Large intestine (tissue), 3 donors: ENCODE measurements around the gene FMNL3. TPM values are rescaled to one million over a fixed set of nuclear protein-coding genes. Genes with fewer than 3 reads are reported as not detected.
"Not testable (repeated sequence)": the region's sequence is repeated elsewhere in the genome, so short reads cannot be mapped to it uniquely, and the experiment has no call there.

Source experiments
- DNase-seq, 2 donors: peaks; one replicate each; pipeline versions ENCODE4 v3.0.0 to v3.0.0-alpha.2; 2013
- H3K27ac ChIP-seq: one replicate; pipeline ENCODE4 v1.5.1; 2013; ENCODE audit warnings: low read length
- H3K27me3 ChIP-seq: 2 replicates; pipeline ENCODE4 v1.6.1; 2013; ENCODE audit warnings: low read length; ENCODE audit not compliant: control insufficient read depth, insufficient read depth
- H3K36me3 ChIP-seq: 2 replicates; pipeline ENCODE4 v1.6.1; 2013; ENCODE audit warnings: low read length; ENCODE audit not compliant: control insufficient read depth, insufficient read depth
- H3K4me1 ChIP-seq: one replicate; pipeline ENCODE4 v1.6.1; 2013; ENCODE audit warnings: low read length; ENCODE audit not compliant: control insufficient read depth, insufficient read depth
- H3K4me3 ChIP-seq: one replicate; pipeline ENCODE4 v1.5.1; 2013; ENCODE audit warnings: low read length
- H3K9me3 ChIP-seq: one replicate; pipeline ENCODE4 v1.6.1; 2013; ENCODE audit warnings: mild to moderate bottlenecking, low read depth, low read length, moderate library complexity; ENCODE audit not compliant: control insufficient read depth
- WGBS: methylation state at CpG from one replicate; pipeline ENCODE4 v1.1.5; 2013; ENCODE audit warnings: low lambda C conversion rate; ENCODE audit not compliant: insufficient coverage; 5-methylcytosine and 5-hydroxymethylcytosine counted together
- polyA plus RNA-seq: library from polyadenylated mRNA; unstranded; fragments of 120-200 nt; gene quantifications from one replicate; pipeline ENCODE4 v1.2.1, GENCODE V29; 2013

FMNL3 gene
- polyA plus RNA-seq, 1 donor = 10.2 TPM

- H3K27me3 ChIP-seq, H3K4me3 ChIP-seq, H3K27ac ChIP-seq, DNase-seq, H3K9me3 ChIP-seq, H3K4me1 ChIP-seq, H3K36me3 ChIP-seq: not testable (repeated sequence)
- 80% methylated on average over 1 of the region's 3 CpGs for WGBS
Measured at GRCh38 chr12:49717800-49718199, 10.6 kb upstream of the FMNL3 start.

GRCh38 chr12:49716553-49716952 is 9.3 kb upstream of the FMNL3 start:
- no peaks in the 10 kb centered on the region for H3K4me1 ChIP-seq
- no peak overlapping the region for H3K27ac ChIP-seq
- H3K27me3 ChIP-seq = peaks cover 9% of the 10 kb centered on the region
- no peaks in the 10 kb centered on the region for H3K36me3 ChIP-seq
- no peak for DNase-seq
- no CpG with 5 or more reads among the region's 2 CpGs for WGBS
- H3K4me3 ChIP-seq = no peak overlapping the region
- H3K9me3 ChIP-seq = no peaks in the 10 kb centered on the region

GRCh38 chr12:49713952-49714351 is 6.7 kb upstream of the FMNL3 start:
- H3K4me1 ChIP-seq, DNase-seq, H3K9me3 ChIP-seq, H3K36me3 ChIP-seq, H3K27ac ChIP-seq, H3K4me3 ChIP-seq: not testable (repeated sequence)
- WGBS = no CpG with 5 or more reads among the region's 3 CpGs
- peaks cover 23% of the 10 kb centered on the region for H3K27me3 ChIP-seq

GRCh38 chr12:49708851-49709250 is 1.6 kb upstream of the FMNL3 start:
- Histone ChIP-seq H3K36me3 (no peaks in the 10 kb centered on the region), H3K27me3 (peaks cover 46% of the 10 kb centered on the region), H3K4me1 (no peaks in the 10 kb centered on the region), H3K27ac (no peak overlapping the region), H3K9me3 (peaks cover 3% of the 10 kb centered on the region), H3K4me3 (no peak overlapping the region)
- DNase-seq = no peak
- no CpG with 5 or more reads among the region's 3 CpGs for WGBS

- Histone ChIP-seq H3K27ac (no peak overlapping the region), H3K27me3 (peaks cover 52% of the 10 kb centered on the region), H3K4me1 (no peaks in the 10 kb centered on the region), H3K9me3 (peaks cover 3% of the 10 kb centered on the region), H3K36me3 (no peaks in the 10 kb centered on the region), H3K4me3 (no peak overlapping the region)
- WGBS = 0% methylated on average over 2 of the region's 11 CpGs
- DNase-seq = no peak
Measured at GRCh38 chr12:49707812-49708147, 575 bp upstream of the FMNL3 start.

- DNase-seq = peak in 1 of 2 donors; percentile 32
- peak overlapping the region; percentile 60 for H3K4me3 ChIP-seq
- peaks cover 3% of the 10 kb centered on the region for H3K9me3 ChIP-seq
- WGBS = no CpG with 5 or more reads among the region's 43 CpGs
- peak overlapping the region; percentile 66 for H3K27ac ChIP-seq
- H3K27me3 ChIP-seq = peaks cover 48% of the 10 kb centered on the region
- H3K36me3 ChIP-seq = no peaks in the 10 kb centered on the region
- no peaks in the 10 kb centered on the region for H3K4me1 ChIP-seq
Measured at GRCh38 chr12:49706351-49707127, 666 bp downstream of the FMNL3 start.

GRCh38 chr12:49705479-49706134 is 1.6 kb downstream of the FMNL3 start:
- H3K36me3 ChIP-seq = no peaks in the 10 kb centered on the region
- peaks cover 3% of the 10 kb centered on the region for H3K9me3 ChIP-seq
- 60% methylated on average over 1 of the region's 10 CpGs for WGBS
- no peaks in the 10 kb centered on the region for H3K4me1 ChIP-seq
- no peak overlapping the region for H3K27ac ChIP-seq
- H3K4me3 ChIP-seq = peak overlapping the region; percentile 60
- DNase-seq = peak in 1 of 2 donors; percentile 9
- H3K27me3 ChIP-seq = peaks cover 41% of the 10 kb centered on the region

- H3K27ac ChIP-seq = no peak overlapping the region
- no peak overlapping the region for H3K4me3 ChIP-seq
- no CpG with 5 or more reads among the region's 3 CpGs for WGBS
- peaks cover 33% of the 10 kb centered on the region for H3K27me3 ChIP-seq
- H3K4me1 ChIP-seq = peaks cover 5% of the 10 kb centered on the region
- peaks cover 3% of the 10 kb centered on the region for H3K9me3 ChIP-seq
- H3K36me3 ChIP-seq = no peaks in the 10 kb centered on the region
- no peak for DNase-seq
Measured at GRCh38 chr12:49703647-49704137, 3.5 kb downstream of the FMNL3 start.

GRCh38 chr12:49702676-49703215 is 4.5 kb downstream of the FMNL3 start:
- H3K9me3 ChIP-seq = peaks cover 3% of the 10 kb centered on the region
- peaks cover 5% of the 10 kb centered on the region for H3K4me1 ChIP-seq
- no peak overlapping the region for H3K27ac ChIP-seq
- no peaks in the 10 kb centered on the region for H3K36me3 ChIP-seq
- H3K27me3 ChIP-seq = peaks cover 32% of the 10 kb centered on the region
- no peak for DNase-seq
- H3K4me3 ChIP-seq = no peak overlapping the region

GRCh38 chr12:49702009-49702408 is 5.2 kb downstream of the FMNL3 start:
- Histone ChIP-seq H3K4me3 (no peak overlapping the region), H3K9me3 (peaks cover 3% of the 10 kb centered on the region), H3K27ac (no peak overlapping the region), H3K36me3 (no peaks in the 10 kb centered on the region), H3K4me1 (peaks cover 5% of the 10 kb centered on the region), H3K27me3 (peaks cover 30% of the 10 kb centered on the region)
- DNase-seq = no peak
- 80% methylated on average over 1 of the region's 3 CpGs for WGBS
